ENCODE measurements around the gene LRRC1. TPM values are rescaled to one million over a fixed set of nuclear protein-coding genes. Genes with fewer than 3 reads are reported as not detected.

LRRC1 gene
- total and polyA plus RNA-seq, 4 donors = 0.36 to 6.4 (median 0.94) TPM

GRCh38 chr6:53813801-53814200 lies 19.0 kb downstream of the LRRC1 start:
- H3K27ac ChIP-seq (ENCODE audit: low read depth in 1 of 2, low read length in 2 of 2) = no peak overlapping the region
- TF ChIP-seq, protein P1, sequence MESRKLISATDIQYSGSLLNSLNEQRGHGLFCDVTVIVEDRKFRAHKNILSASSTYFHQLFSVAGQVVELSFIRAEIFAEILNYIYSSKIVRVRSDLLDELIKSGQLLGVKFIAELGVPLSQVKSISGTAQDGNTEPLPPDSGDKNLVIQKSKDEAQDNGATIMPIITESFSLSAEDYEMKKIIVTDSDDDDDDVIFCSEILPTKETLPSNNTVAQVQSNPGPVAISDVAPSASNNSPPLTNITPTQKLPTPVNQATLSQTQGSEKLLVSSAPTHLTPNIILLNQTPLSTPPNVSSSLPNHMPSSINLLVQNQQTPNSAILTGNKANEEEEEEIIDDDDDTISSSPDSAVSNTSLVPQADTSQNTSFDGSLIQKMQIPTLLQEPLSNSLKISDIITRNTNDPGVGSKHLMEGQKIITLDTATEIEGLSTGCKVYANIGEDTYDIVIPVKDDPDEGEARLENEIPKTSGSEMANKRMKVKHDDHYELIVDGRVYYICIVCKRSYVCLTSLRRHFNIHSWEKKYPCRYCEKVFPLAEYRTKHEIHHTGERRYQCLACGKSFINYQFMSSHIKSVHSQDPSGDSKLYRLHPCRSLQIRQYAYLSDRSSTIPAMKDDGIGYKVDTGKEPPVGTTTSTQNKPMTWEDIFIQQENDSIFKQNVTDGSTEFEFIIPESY (IDR thresholded peaks at IDR 0.05) = no peak
- TF ChIP-seq TAF1 (conservative IDR thresholded peaks at IDR 0.05) (no peak), NR2F2 (IDR thresholded peaks at IDR 0.05) (no peak), YY1 (IDR thresholded peaks at IDR 0.05) (no peak), RXRA (IDR thresholded peaks at IDR 0.05) (no peak), FOXA2 (IDR thresholded peaks at IDR 0.05) (no peak), FOXA1 (IDR thresholded peaks at IDR 0.05) (no peak), SP1 (IDR thresholded peaks at IDR 0.05) (no peak), GABPA (IDR thresholded peaks at IDR 0.05 in 1 of 2, conservative IDR thresholded peaks at IDR 0.05 in 1 of 2) (no peak), RAD21 (IDR thresholded peaks at IDR 0.05) (no peak), MAX (IDR thresholded peaks at IDR 0.05) (no peak), JUND (IDR thresholded peaks at IDR 0.05) (no peak)
- TF ChIP-seq, protein P2, sequence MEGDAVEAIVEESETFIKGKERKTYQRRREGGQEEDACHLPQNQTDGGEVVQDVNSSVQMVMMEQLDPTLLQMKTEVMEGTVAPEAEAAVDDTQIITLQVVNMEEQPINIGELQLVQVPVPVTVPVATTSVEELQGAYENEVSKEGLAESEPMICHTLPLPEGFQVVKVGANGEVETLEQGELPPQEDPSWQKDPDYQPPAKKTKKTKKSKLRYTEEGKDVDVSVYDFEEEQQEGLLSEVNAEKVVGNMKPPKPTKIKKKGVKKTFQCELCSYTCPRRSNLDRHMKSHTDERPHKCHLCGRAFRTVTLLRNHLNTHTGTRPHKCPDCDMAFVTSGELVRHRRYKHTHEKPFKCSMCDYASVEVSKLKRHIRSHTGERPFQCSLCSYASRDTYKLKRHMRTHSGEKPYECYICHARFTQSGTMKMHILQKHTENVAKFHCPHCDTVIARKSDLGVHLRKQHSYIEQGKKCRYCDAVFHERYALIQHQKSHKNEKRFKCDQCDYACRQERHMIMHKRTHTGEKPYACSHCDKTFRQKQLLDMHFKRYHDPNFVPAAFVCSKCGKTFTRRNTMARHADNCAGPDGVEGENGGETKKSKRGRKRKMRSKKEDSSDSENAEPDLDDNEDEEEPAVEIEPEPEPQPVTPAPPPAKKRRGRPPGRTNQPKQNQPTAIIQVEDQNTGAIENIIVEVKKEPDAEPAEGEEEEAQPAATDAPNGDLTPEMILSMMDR (IDR thresholded peaks at IDR 0.05; ENCODE audit: low read depth, low read length, missing input control) = no peak
- no peak overlapping the region for H3K4me3 ChIP-seq (ENCODE audit: low read depth in 1 of 3, low read length in 3 of 3)
- no peak overlapping the region for H3K9ac ChIP-seq (ENCODE audit: low read depth in 1 of 2, low read length in 2 of 2)
- H3K4me1 ChIP-seq (ENCODE audit: control insufficient read depth in 4 of 4, insufficient read depth in 4 of 4, low read length in 3 of 4) = peaks cover 0 to 4% (median 0%) of the 10 kb centered on the region in 4 donors
- no peaks in the 10 kb centered on the region for H3K36me3 ChIP-seq (ENCODE audit: control insufficient read depth in 4 of 4, insufficient read depth in 3 of 4, low read depth in 1 of 4, low read length in 3 of 4)
- 82% methylated on average over 1 of the region's 1 CpG for WGBS
- H3K27me3 ChIP-seq (ENCODE audit: control insufficient read depth in 4 of 4, insufficient read depth in 4 of 4, low read length in 3 of 4) = no peaks in the 10 kb centered on the region
- no peak for DNase-seq (ENCODE audit: low spot score)
- no peaks in the 10 kb centered on the region for H3K9me3 ChIP-seq (ENCODE audit: control insufficient read depth in 4 of 4, low read length in 3 of 4)

DNA sequence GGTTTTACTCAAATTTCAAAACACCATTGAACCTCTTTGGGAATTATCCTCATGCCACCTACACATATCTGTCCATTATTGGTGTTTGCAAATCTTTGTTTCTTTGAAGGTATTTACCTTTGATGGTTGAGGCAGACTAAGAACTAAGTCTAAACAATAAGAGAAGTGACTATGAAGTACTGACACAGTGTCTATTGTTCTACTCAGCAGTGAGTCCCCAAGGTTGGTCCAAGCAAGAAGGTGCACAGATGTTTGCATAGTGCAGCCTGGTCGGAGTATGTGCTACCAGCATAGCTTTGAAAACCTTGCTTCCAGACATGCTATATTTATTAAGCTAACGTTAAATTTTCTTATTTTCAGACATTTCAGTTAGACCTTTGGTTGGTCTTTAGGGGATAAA lies 19.5 kb downstream of the LRRC1 start:
- Histone ChIP-seq H3K27ac (ENCODE audit: low read depth in 1 of 2, low read length in 2 of 2) (no peak overlapping the region), H3K9me3 (ENCODE audit: control insufficient read depth in 4 of 4, low read length in 3 of 4) (no peaks in the 10 kb centered on the region), H3K27me3 (ENCODE audit: control insufficient read depth in 4 of 4, insufficient read depth in 4 of 4, low read length in 3 of 4) (no peaks in the 10 kb centered on the region), H3K4me3 (ENCODE audit: low read depth in 1 of 3, low read length in 3 of 3) (no peak overlapping the region), H3K4me1 (ENCODE audit: control insufficient read depth in 4 of 4, insufficient read depth in 4 of 4, low read length in 3 of 4) (peaks cover 0 to 4% (median 0%) of the 10 kb centered on the region in 4 donors), H3K36me3 (ENCODE audit: control insufficient read depth in 4 of 4, insufficient read depth in 3 of 4, low read depth in 1 of 4, low read length in 3 of 4) (no peaks in the 10 kb centered on the region), H3K9ac (ENCODE audit: low read depth in 1 of 2, low read length in 2 of 2) (no peak overlapping the region)
- no peak for DNase-seq (ENCODE audit: low spot score)
- TF ChIP-seq JUND (IDR thresholded peaks at IDR 0.05) (no peak), REST (IDR thresholded peaks at IDR 0.05) (no peak), HNF4A (conservative IDR thresholded peaks at IDR 0.05) (no peak), EGR1 (IDR thresholded peaks at IDR 0.05; ENCODE audit: low read depth in 2 of 2) (no peak), TAF1 (conservative IDR thresholded peaks at IDR 0.05) (no peak), FOXA2 (IDR thresholded peaks at IDR 0.05) (no peak), ATF3 (IDR thresholded peaks at IDR 0.05) (no peak), RAD21 (IDR thresholded peaks at IDR 0.05) (no peak)
- TF ChIP-seq, protein P2 (IDR thresholded peaks at IDR 0.05; ENCODE audit: low read depth, low read length, missing input control) = no peak
- WGBS = 77% methylated on average over 2 of the region's 2 CpGs

Measured in liver (tissue), 9 donors.